ENCODE results near the gene ATP11A.

ATP11A gene

DNA sequence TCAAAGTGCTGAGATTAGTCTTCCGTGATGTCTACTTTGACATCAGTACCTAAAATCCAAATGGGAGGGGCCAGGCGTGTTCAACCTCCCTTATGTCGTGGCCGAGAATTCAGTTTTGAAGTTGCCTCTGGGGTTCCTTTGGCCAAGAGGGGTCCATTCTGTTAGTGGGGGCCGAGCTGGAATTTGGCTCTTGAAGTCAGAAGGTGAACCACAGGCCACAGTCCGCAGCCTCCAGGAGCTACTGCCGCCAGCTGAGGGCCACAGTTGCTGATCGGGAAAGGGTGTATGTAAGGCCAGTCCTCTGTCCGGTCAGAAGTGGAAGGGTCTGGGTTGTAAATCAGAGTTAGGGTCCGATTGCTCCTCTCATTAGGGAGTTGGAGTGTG is 31.0 kb downstream of the ATP11A start:
- CTCF ChIA-PET: no interaction called here
- H3K4me3 ChIP-seq (ENCODE audit: low read depth, low read length): no peak overlapping the region
- TF ChIP-seq, protein P1, sequence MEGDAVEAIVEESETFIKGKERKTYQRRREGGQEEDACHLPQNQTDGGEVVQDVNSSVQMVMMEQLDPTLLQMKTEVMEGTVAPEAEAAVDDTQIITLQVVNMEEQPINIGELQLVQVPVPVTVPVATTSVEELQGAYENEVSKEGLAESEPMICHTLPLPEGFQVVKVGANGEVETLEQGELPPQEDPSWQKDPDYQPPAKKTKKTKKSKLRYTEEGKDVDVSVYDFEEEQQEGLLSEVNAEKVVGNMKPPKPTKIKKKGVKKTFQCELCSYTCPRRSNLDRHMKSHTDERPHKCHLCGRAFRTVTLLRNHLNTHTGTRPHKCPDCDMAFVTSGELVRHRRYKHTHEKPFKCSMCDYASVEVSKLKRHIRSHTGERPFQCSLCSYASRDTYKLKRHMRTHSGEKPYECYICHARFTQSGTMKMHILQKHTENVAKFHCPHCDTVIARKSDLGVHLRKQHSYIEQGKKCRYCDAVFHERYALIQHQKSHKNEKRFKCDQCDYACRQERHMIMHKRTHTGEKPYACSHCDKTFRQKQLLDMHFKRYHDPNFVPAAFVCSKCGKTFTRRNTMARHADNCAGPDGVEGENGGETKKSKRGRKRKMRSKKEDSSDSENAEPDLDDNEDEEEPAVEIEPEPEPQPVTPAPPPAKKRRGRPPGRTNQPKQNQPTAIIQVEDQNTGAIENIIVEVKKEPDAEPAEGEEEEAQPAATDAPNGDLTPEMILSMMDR (IDR thresholded peaks at IDR 0.05; ENCODE audit: insufficient read depth, low read length, missing control alignments): no peak
- no peak for DNase-seq (ENCODE audit: low read depth, low spot score)
- POLR2A ChIA-PET: no interaction called here

GRCh38 chr13:112721198-112722104 is 31.6 kb downstream of the ATP11A start:
- ChIA-PET CTCF (no interaction called here), POLR2A (no interaction called here)
- H3K4me3 ChIP-seq (ENCODE audit: low read depth, low read length): no peak overlapping the region
- no peak for DNase-seq (ENCODE audit: low read depth, low spot score)
- TF ChIP-seq, protein P1 (IDR thresholded peaks at IDR 0.05; ENCODE audit: insufficient read depth, low read length, missing control alignments): no peak

DNA sequence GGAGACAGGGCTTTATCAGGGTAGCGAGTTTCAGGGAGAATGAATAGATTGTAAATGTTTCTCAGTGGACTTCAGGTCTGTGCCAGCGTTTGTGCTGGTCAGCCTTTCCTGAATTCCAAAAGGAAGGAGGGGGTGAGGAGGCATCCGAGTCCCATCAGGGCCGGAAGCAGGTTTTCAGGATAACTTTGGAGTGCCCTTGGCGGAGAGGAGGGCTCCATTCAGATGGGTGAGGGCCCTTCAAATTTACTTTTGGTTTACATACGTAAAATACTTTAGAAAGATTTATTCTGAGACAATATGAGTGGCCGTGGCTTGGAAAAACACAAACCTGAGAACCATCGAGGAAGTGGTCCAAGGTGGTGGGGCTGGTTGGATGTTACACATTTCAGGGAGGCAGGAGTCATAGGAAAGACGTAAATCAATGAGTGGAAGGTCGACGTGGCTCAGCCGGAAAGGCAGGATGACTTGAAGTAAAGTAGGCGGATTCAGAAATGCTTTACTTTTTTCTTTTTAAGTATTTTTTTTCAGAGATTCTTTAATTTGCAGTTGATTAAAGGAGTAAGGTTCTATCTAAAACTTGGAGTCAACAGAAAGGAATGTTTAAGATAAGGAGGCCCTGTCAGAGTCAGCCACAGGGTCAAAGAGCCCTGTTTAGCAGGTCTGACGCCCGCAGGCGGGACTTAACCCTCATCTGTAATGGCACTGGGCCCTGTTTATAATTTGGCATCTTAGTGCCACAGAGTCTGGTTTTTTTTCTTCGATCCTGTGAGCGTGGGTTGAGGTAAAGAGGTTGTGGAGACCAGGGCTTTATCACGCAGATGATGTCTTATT is 32.8 kb downstream of the ATP11A start:
- POLR2A ChIA-PET: no interaction called here
- CTCF ChIA-PET: no interaction called here
- no peak for DNase-seq (ENCODE audit: low read depth, low spot score)
- TF ChIP-seq, protein P1 (IDR thresholded peaks at IDR 0.05; ENCODE audit: insufficient read depth, low read length, missing control alignments): no peak
- no peak overlapping the region for H3K4me3 ChIP-seq (ENCODE audit: low read depth, low read length)

DNA sequence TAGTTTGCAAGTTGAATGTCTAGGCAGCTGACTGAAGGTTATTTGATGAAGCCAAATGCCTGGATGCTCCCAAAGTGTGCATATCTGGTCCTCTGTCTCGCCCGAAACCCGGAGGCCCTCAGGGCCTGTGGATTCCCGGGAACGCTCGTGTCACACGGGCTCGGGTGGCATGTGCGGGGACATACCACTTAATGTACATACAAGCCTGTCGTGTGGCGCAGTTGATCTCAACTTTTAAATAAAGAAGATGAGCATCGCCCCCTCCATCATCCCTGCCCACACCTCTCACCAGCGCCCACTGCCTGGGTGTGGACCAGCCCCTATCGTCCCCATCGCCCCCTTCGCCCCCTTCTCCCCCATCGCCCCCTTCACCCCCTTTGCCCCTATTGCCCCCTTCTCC is 33.9 kb downstream of the ATP11A start:
- DNase-seq (ENCODE audit: low read depth, low spot score): no peak
- no peak overlapping the region for H3K4me3 ChIP-seq (ENCODE audit: low read depth, low read length)
- TF ChIP-seq, protein P1 (IDR thresholded peaks at IDR 0.05; ENCODE audit: insufficient read depth, low read length, missing control alignments): no peak
- ChIA-PET POLR2A (no interaction called here), CTCF (no interaction called here)

- no peak overlapping the region for H3K4me3 ChIP-seq (ENCODE audit: low read depth, low read length)
- DNase-seq (ENCODE audit: low read depth, low spot score): no peak
- CTCF ChIA-PET: interaction anchor here (0.9 kb wide), 1 partner anchor 11 kb away, joined by 3 read pairs; no protein-coding TSS in a partner anchor
- TF ChIP-seq, protein P1 (IDR thresholded peaks at IDR 0.05; ENCODE audit: insufficient read depth, low read length, missing control alignments): no peak
- POLR2A ChIA-PET: no interaction called here
Observed at GRCh38 chr13:112724788-112725345, 35.0 kb downstream of the ATP11A start.

Data from AG04449 (cell line).